Inferior parietal cortex (tissue), 1 donor: ENCODE results near the gene AQP3.
"Not testable (repeated sequence)": the region's sequence is repeated elsewhere in the genome, so short reads cannot be mapped to it uniquely, and the experiment has no call there.

Source experiments
- DNase-seq: peaks from one replicate; pipeline ENCODE4 v3.0.0-alpha.2; 2016; ENCODE audit errors: extremely low spot score

AQP3 gene

GRCh38 chr9:33440609-33441008 lies 6.8 kb downstream of the AQP3 start:
- DNase-seq = no peak

- no peak for DNase-seq
Observed at GRCh38 chr9:33440204-33440603, 7.2 kb downstream of the AQP3 start.

- no peak for DNase-seq
Observed at GRCh38 chr9:33439731-33440130, 7.7 kb downstream of the AQP3 start.

GRCh38 chr9:33438926-33439680 lies 8.3 kb downstream of the AQP3 start:
- no peak for DNase-seq

- DNase-seq = no peak
Observed at GRCh38 chr9:33437898-33438297, 9.5 kb downstream of the AQP3 start.

GRCh38 chr9:33437205-33437604 lies 10.2 kb downstream of the AQP3 start:
- no peak for DNase-seq

- DNase-seq = no peak
Observed at GRCh38 chr9:33436445-33436844, 10.9 kb downstream of the AQP3 start.

- no peak for DNase-seq
Observed at GRCh38 chr9:33435821-33436277, 11.5 kb downstream of the AQP3 start.

GRCh38 chr9:33434317-33435105 lies 12.9 kb downstream of the AQP3 start:
- DNase-seq = no peak

GRCh38 chr9:33433871-33434270 lies 13.5 kb downstream of the AQP3 start:
- DNase-seq = no peak

- DNase-seq = no peak
Observed at GRCh38 chr9:33431420-33431819, 16.0 kb downstream of the AQP3 start.

GRCh38 chr9:33430942-33431341 lies 16.5 kb downstream of the AQP3 start:
- DNase-seq = no peak

- no peak for DNase-seq
Observed at GRCh38 chr9:33429256-33429985, 18.0 kb downstream of the AQP3 start.

GRCh38 chr9:33426843-33427293 lies 20.5 kb downstream of the AQP3 start:
- no peak for DNase-seq

GRCh38 chr9:33425128-33425533 lies 22.3 kb downstream of the AQP3 start:
- no peak for DNase-seq

GRCh38 chr9:33424492-33424891 lies 22.9 kb downstream of the AQP3 start:
- not testable (repeated sequence) for DNase-seq

GRCh38 chr9:33424043-33424442 lies 23.4 kb downstream of the AQP3 start:
- not testable (repeated sequence) for DNase-seq

GRCh38 chr9:33419708-33420303 lies 27.6 kb downstream of the AQP3 start:
- DNase-seq = no peak

GRCh38 chr9:33418090-33418489 lies 29.3 kb downstream of the AQP3 start:
- DNase-seq = no peak

- DNase-seq = no peak
Observed at GRCh38 chr9:33416996-33417395, 30.4 kb downstream of the AQP3 start.

- peak; percentile 47 for DNase-seq
Observed at GRCh38 chr9:33415501-33416038, 31.8 kb downstream of the AQP3 start.
